B cell (primary cell): ENCODE data around the gene SH3BP2. TPM values are rescaled to one million over a fixed set of nuclear protein-coding genes. Genes with fewer than 3 reads are reported as not detected.

Source experiments
- ATAC-seq: fragments of 200-7000 bp; cut with Tn5 transposase; one replicate; pipeline ENCODE4 v1.10.0; 2021; ENCODE audit warnings: low read depth, mild to moderate bottlenecking, moderate number of reproducible peaks, moderate library complexity
- CTCF ChIA-PET: fragments of 350-600 bp; sonication (Branson Sonifier 250); formaldehyde crosslinking; loops from one replicate; lab custom pipeline; 2021; ENCODE audit warnings: antibody characterized with exemption, inconsistent platforms; lab: Charles Lee
- POLR2A ChIA-PET: fragments of 350-600 bp; sonication (Branson Sonifier 250); formaldehyde crosslinking; loops from one replicate; lab custom pipeline; 2021; ENCODE audit warnings: antibody characterized with exemption; lab: Charles Lee
- DNase-seq: peaks from one replicate; pipeline ENCODE4 v3.0.0; 2013
- H2AFZ ChIP-seq: 2 replicates; pipeline ENCODE4 v1.6.1; 2012; ENCODE audit warnings: mild to moderate bottlenecking, low read depth, low read length; ENCODE audit not compliant: insufficient read depth, poor library complexity, severe bottlenecking
- H3K27ac ChIP-seq, 2 donors: 1 replicate in 1 of 2; 2 replicates in 1 of 2; pipeline ENCODE4 v1.5.1; 2012 to 2013; ENCODE audit warnings: low read length in 2 of 2, mild to moderate bottlenecking in 2 of 2, moderate library complexity in 1 of 2
- H3K27me3 ChIP-seq, 4 experiments: fragments of 200-600 bp in 1 of 4; sonication (generic) in 1 of 4; replicated peaks in 1 of 4; 1 replicate in 2 of 4; 2 replicates in 2 of 4; pipeline versions ENCODE4 v1.6.1 to v1.7.0; 2013 to 2016; ENCODE audit warnings: low read length in 3 of 4, mild to moderate bottlenecking in 2 of 4, mixed read lengths in 1 of 4, moderate library complexity in 1 of 4; ENCODE audit not compliant: insufficient read depth in 4 of 4, control insufficient read depth in 3 of 4; ENCODE audit errors: control extremely low read depth in 1 of 4
- H3K36me3 ChIP-seq, 2 experiments: replicated peaks in 1 of 2; 1 replicate in 1 of 2; 2 replicates in 1 of 2; pipeline versions ENCODE4 v1.6.1 to v1.7.1; 2013; ENCODE audit warnings: low read length in 1 of 2; ENCODE audit not compliant: insufficient read depth in 2 of 2, control insufficient read depth in 1 of 2; ENCODE audit errors: control extremely low read depth in 1 of 2, extremely low read depth in 1 of 2
- H3K4me1 ChIP-seq, 2 donors: fragments of 200-600 bp in 1 of 2; sonication (generic) in 1 of 2; 1 replicate in 1 of 2; 2 replicates in 1 of 2; pipeline versions ENCODE4 v1.5.1 to v1.6.1; 2013 to 2017; ENCODE audit warnings: low read length in 2 of 2; ENCODE audit not compliant: control insufficient read depth in 2 of 2, insufficient read depth in 2 of 2
- H3K4me2 ChIP-seq: replicated peaks from 2 replicates; pipeline ENCODE3; 2012; ENCODE audit warnings: mild to moderate bottlenecking, low read depth, low read length; ENCODE audit not compliant: poor library complexity, severe bottlenecking
- H3K4me3 ChIP-seq, 5 experiments: fragments of 200-600 bp in 1 of 5; sonication (generic) in 1 of 5; 1 replicate in 3 of 5; 2 replicates in 2 of 5; pipeline versions ENCODE4 v1.5.1 to v1.7.0; 2011 to 2016; ENCODE audit warnings: low read length in 4 of 5, mild to moderate bottlenecking in 4 of 5, low read depth in 2 of 5, control low read depth in 1 of 5, moderate library complexity in 1 of 5; ENCODE audit not compliant: insufficient read depth in 1 of 5; ENCODE audit errors: control extremely low read depth in 1 of 5, extremely low read depth in 1 of 5
- H3K79me2 ChIP-seq: fragments of 200-600 bp; sonication (generic); one replicate; pipeline ENCODE4 v1.6.0; 2016; ENCODE audit warnings: low read length; ENCODE audit not compliant: control insufficient read depth, insufficient read depth
- H3K9ac ChIP-seq: fragments of 200-600 bp; sonication (generic); 2 replicates; pipeline ENCODE4 v1.6.1; 2017; ENCODE audit warnings: mild to moderate bottlenecking, low read length, moderate library complexity
- H3K9me3 ChIP-seq, 3 donors: one replicate each; pipeline versions ENCODE4 v1.6.1 to v1.7.1; 2013; ENCODE audit warnings: low read length in 2 of 3; ENCODE audit not compliant: control insufficient read depth in 2 of 3, insufficient read depth in 1 of 3; ENCODE audit errors: control extremely low read depth in 1 of 3
- H4K20me1 ChIP-seq: 2 replicates; pipeline ENCODE4 v1.6.0; 2012; ENCODE audit warnings: mild to moderate bottlenecking, low read length; ENCODE audit not compliant: insufficient read depth, control insufficient read depth, poor library complexity, severe bottlenecking
- H3K27ac Mint-ChIP-seq: one replicate; pipeline ENCODE4 v1.8.0; 2021; ENCODE audit warnings: mixed read lengths
- H3K27me3 Mint-ChIP-seq: one replicate; pipeline ENCODE4 v1.8.0; 2021; ENCODE audit warnings: mixed read lengths
- H3K4me1 Mint-ChIP-seq: one replicate; pipeline ENCODE4 v1.8.0; 2021; ENCODE audit warnings: mixed read lengths
- H3K4me3 Mint-ChIP-seq: one replicate; pipeline ENCODE4 v1.8.0; 2021; ENCODE audit warnings: mixed read lengths
- H3K9me3 Mint-ChIP-seq: one replicate; pipeline ENCODE4 v1.8.0; 2022; ENCODE audit warnings: mixed read lengths; ENCODE audit not compliant: insufficient read depth
- CTCF ChIP-seq: fragments of 200-600 bp; IDR thresholded peaks from one replicate; pipeline ENCODE4 v1.8.0; 2022; ENCODE audit warnings: antibody characterized with exemption, mild to moderate bottlenecking
- EZH2 ChIP-seq: IDR thresholded peaks from 2 replicates; pipeline ENCODE4 v1.6.1; 2012; ENCODE audit warnings: borderline replicate concordance, low read depth, mild to moderate bottlenecking, moderate library complexity, low read length; ENCODE audit not compliant: insufficient read depth, poor library complexity, severe bottlenecking
- WGBS: methylation state at CpG from one replicate; pipeline ENCODE4 v1.1.5; 2013; ENCODE audit warnings: missing lambda C conversion rate; ENCODE audit not compliant: insufficient coverage; 5-methylcytosine and 5-hydroxymethylcytosine counted together
- intact Hi-C: fragments of 100-400 bp; cut with micrococcal nuclease; formaldehyde crosslinking; loops from one replicate; pipeline ENCODE4 v1.10.0; 2022
- polyA plus RNA-seq: library from polyadenylated mRNA; depleted of rRNA; stranded (reverse); fragments of >200 nt; gene quantifications from 2 replicates; pipeline ENCODE4 v1.2.3, GENCODE V29; 2012
- total RNA-seq, 2 donors: library from RNA; stranded (reverse); fragments of 120-200 nt in 1 of 2; gene quantifications; 1 replicate in 1 of 2; 2 replicates in 1 of 2; pipeline versions ENCODE4 v1.2.3 to v1.2.4, GENCODE V29; 2013 to 2022

The SH3BP2 gene
- total and polyA plus RNA-seq, 2 donors (not counting 1 experiment from before 2014, with no cell fraction given): 30.8 to 219 TPM

DNA sequence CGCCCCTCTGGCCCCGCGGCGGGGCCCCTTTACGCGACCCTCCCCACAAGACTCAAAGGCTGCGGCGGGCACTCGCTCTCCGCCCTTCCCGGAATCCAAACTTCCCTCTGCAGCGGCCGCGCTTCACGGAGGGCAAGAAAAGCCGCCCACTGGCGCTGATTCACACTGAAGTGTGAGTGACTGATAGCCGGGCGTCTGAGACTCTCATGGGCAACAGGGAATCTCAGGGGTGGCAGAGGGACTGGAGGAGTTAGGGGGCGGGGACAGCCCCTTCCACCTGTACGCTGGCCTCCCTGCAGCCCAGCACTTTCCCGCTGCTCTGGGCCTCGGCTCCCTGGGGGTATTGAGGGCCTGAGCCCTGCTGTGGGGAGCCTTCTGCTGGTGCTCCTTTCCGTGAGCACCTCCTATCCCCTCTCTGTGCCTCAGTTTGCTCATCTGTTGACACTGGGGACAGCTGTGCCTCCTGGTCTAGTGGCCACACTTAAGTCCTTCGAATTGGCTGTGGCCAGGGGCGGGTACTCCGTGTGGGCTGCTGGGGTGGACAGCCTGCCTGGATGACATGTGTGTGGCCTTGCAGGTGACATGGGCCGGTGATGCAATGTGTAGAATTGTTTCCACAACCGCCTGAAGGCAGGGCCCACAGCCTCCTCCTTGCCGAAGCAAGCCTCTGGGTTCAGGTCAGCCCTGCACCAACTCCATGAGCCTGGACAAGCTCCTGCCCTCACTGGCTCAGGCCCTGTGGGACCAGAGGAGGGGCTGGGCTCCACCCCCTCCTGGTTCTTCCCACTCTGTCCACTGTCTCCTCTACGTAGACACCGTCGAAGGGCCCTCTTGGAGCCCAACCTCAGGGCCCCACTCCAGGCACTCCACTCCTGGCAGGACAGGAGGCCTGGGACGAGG, 951 bp downstream of the SH3BP2 start:
- Mint-ChIP-seq H3K9me3 (no peaks in the 10 kb centered on the region), H3K27ac (peak overlapping the region; percentile 82), H3K27me3 (no peaks in the 10 kb centered on the region), H3K4me3 (peak overlapping the region; percentile 86), H3K4me1 (peaks cover 79% of the 10 kb centered on the region)
- Histone ChIP-seq H3K27me3 (no peaks in the 10 kb centered on the region), H3K4me1 (peaks cover 66 to 87% of the 10 kb centered on the region in 2 donors), H3K9me3 (peaks cover 0 to 5% (median 0%) of the 10 kb centered on the region in 3 donors), H3K9ac (peak overlapping the region; percentile 73), H4K20me1 (peaks cover 29% of the 10 kb centered on the region), H3K79me2 (peaks cover 38% of the 10 kb centered on the region), H3K36me3 (peaks cover 0 to 7% of the 10 kb centered on the region in 2 experiments), H3K4me2 (peak overlapping the region; percentile 99), H2AFZ (peak overlapping the region; percentile 42), H3K27ac (peak overlapping the region; percentile 18 to 68), H3K4me3 (peak overlapping the region; percentile 55 to 84 (median 72))
- ChIA-PET POLR2A (interaction anchor here (0.6 kb wide), 2 partner anchors 24 to 323 kb away, joined by 3 to 4 read pairs; no protein-coding TSS in a partner anchor), CTCF (no interaction called here)
- DNase-seq (peak; percentile 41), ATAC-seq (no peak)
- TF ChIP-seq EZH2 (no peak), CTCF (no peak)
- intact Hi-C loops: no loop called here
- WGBS: 40% methylated on average over 27 of the region's 34 CpGs
